Measurements from ENCODE around the gene NEGR1.

DNA sequence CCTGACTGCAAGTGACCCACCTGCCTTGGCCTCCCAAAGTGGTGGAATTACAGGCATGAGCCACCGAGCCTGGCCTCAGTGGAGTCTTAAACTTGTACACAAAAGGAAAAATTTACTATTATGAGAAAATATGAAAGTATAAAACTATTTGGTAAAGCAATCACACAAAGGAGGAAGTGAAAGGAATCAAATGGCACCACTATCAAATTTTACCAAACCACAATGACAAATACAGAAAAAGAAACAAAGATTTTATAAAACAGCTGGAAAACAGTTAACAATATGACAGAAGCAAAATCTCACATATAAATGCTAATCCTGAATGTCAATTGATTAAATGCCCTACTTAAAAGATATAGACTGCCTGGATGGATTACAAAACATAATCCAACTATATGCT is 42.1 kb upstream of the NEGR1 start:
- TF ChIP-seq, protein P1, sequence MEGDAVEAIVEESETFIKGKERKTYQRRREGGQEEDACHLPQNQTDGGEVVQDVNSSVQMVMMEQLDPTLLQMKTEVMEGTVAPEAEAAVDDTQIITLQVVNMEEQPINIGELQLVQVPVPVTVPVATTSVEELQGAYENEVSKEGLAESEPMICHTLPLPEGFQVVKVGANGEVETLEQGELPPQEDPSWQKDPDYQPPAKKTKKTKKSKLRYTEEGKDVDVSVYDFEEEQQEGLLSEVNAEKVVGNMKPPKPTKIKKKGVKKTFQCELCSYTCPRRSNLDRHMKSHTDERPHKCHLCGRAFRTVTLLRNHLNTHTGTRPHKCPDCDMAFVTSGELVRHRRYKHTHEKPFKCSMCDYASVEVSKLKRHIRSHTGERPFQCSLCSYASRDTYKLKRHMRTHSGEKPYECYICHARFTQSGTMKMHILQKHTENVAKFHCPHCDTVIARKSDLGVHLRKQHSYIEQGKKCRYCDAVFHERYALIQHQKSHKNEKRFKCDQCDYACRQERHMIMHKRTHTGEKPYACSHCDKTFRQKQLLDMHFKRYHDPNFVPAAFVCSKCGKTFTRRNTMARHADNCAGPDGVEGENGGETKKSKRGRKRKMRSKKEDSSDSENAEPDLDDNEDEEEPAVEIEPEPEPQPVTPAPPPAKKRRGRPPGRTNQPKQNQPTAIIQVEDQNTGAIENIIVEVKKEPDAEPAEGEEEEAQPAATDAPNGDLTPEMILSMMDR (IDR thresholded peaks at IDR 0.05; ENCODE audit: poor library complexity, severe bottlenecking) = no peak
- TF ChIP-seq EZH2 (IDR thresholded peaks at IDR 0.05; ENCODE audit: borderline replicate concordance, insufficient read depth, low read length, poor library complexity, severe bottlenecking) (no peak), SMC3 (conservative IDR thresholded peaks at IDR 0.05; ENCODE audit: poor library complexity) (no peak), RAD21 (conservative IDR thresholded peaks at IDR 0.05) (no peak), POLR2AphosphoS5 (IDR thresholded peaks at IDR 0.05) (no peak), EP300 (conservative IDR thresholded peaks at IDR 0.05; ENCODE audit: poor library complexity, severe bottlenecking) (no peak), MXI1 (conservative IDR thresholded peaks at IDR 0.05; ENCODE audit: poor library complexity, severe bottlenecking) (no peak), TAF1 (IDR thresholded peaks at IDR 0.05; ENCODE audit: low read depth) (no peak)
- TF ChIP-seq, protein P2, sequence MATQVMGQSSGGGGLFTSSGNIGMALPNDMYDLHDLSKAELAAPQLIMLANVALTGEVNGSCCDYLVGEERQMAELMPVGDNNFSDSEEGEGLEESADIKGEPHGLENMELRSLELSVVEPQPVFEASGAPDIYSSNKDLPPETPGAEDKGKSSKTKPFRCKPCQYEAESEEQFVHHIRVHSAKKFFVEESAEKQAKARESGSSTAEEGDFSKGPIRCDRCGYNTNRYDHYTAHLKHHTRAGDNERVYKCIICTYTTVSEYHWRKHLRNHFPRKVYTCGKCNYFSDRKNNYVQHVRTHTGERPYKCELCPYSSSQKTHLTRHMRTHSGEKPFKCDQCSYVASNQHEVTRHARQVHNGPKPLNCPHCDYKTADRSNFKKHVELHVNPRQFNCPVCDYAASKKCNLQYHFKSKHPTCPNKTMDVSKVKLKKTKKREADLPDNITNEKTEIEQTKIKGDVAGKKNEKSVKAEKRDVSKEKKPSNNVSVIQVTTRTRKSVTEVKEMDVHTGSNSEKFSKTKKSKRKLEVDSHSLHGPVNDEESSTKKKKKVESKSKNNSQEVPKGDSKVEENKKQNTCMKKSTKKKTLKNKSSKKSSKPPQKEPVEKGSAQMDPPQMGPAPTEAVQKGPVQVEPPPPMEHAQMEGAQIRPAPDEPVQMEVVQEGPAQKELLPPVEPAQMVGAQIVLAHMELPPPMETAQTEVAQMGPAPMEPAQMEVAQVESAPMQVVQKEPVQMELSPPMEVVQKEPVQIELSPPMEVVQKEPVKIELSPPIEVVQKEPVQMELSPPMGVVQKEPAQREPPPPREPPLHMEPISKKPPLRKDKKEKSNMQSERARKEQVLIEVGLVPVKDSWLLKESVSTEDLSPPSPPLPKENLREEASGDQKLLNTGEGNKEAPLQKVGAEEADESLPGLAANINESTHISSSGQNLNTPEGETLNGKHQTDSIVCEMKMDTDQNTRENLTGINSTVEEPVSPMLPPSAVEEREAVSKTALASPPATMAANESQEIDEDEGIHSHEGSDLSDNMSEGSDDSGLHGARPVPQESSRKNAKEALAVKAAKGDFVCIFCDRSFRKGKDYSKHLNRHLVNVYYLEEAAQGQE (IDR thresholded peaks at IDR 0.05; ENCODE audit: borderline replicate concordance) = no peak
